NCI-H345 (cell line): ENCODE results near the gene P3H4.

Experiments
- DNase-seq: peaks from one replicate; lab custom pipeline; 2025; lab: John Stamatoyannopoulos, UW

The P3H4 gene

GRCh38 chr17:41769985-41770384 lies 41.8 kb downstream of the P3H4 start:
- DNase-seq, result no peak

GRCh38 chr17:41769346-41769862 lies 42.3 kb downstream of the P3H4 start:
- DNase-seq, result no peak

- DNase-seq, result no peak
Measured at GRCh38 chr17:41768682-41769288, 43.0 kb downstream of the P3H4 start.

DNA sequence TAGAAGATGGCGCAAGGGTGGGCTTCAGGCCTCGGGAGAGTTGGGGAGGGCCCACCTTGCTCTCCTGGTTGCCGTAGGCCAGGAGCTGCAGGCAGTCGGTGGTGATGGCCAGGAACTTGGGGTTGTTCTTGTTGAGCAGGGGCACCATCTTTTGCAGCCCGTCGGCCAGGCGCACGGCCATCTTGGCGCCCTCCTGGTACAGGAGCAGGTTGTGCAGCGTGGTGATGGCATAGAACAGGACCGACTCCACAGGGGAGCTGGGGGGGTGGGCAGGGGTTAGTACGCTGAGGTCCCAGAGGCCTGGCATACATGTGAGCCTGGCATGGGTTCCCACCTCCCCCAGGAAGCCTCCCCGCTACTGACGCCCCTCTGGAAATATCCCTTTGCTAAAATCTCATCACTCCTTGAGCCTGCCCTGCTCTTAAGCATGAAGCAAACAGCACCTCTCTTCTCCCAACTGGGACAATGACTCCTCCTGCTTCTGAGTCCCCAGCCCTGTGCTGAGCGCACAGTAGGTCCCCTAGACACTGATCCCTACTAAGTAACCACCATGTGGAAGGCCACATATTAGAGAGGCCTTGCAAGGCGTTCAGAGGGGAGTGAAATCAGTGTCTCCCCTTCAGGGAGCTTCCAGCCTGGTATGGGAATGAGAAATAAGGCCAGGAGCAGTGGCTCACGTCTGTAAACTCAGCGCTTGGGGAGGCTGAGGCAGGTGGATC lies 44.3 kb downstream of the P3H4 start:
- DNase-seq, result no peak

GRCh38 chr17:41766135-41766534 lies 45.6 kb downstream of the P3H4 start:
- DNase-seq, result no peak

- DNase-seq, result no peak
Measured at GRCh38 chr17:41763327-41763726, 48.4 kb downstream of the P3H4 start.

- DNase-seq, result no peak
Measured at GRCh38 chr17:41762841-41763240, 48.9 kb downstream of the P3H4 start.

GRCh38 chr17:41762391-41762790 lies 49.4 kb downstream of the P3H4 start:
- DNase-seq, result no peak

DNA sequence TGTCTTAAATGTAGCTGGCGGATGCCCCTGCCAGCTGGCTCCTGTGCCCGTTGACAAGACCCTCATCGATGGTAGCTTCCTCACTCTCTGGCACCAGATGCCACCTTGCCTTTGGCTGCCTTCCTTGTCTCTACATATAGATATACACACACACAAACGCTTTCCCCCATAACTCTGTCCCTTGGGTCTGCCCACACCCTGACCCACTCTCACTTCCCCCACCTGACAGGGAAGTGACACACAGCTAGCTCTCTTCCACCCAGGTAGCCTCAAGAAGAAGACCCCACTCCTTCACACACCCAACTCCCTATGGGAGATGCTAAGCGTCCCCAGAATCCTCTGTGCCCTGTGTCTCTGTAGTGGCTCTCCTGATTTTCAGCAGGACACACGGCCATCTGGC lies 50.9 kb downstream of the P3H4 start:
- no peak for DNase-seq

- DNase-seq, result no peak
Measured at GRCh38 chr17:41758601-41759000, 53.1 kb downstream of the P3H4 start.

- DNase-seq, result no peak
Measured at GRCh38 chr17:41754066-41754465, 57.7 kb downstream of the P3H4 start.
